Measurements from ENCODE around the gene HELT.
"Not testable (repeated sequence)": the region's sequence is repeated elsewhere in the genome, so short reads cannot be mapped to it uniquely, and the experiment has no call there.

HELT gene

DNA sequence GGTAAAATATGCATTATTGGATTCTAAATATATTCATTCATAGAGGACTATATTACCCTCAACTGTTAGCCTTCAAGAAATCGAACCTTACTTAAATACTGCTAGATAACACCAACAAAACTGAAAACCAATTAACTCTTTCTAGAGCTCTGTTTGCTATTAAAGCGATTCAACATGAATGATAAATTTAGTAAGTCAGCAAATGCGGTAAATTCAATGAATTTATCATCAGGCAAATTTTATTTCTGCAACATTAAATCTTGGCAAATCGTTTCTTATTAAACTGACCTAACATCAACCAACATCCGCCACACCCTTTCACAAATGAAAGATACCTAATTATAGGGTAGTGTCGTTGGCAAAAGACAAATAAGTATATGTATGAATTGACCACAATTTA, 26.4 kb upstream of the HELT start:
- ATAC-seq = no peak
- H3K4me1 Mint-ChIP-seq = no peaks in the 10 kb centered on the region
- no peaks in the 10 kb centered on the region for H3K36me3 Mint-ChIP-seq (ENCODE audit: low read depth)

DNA sequence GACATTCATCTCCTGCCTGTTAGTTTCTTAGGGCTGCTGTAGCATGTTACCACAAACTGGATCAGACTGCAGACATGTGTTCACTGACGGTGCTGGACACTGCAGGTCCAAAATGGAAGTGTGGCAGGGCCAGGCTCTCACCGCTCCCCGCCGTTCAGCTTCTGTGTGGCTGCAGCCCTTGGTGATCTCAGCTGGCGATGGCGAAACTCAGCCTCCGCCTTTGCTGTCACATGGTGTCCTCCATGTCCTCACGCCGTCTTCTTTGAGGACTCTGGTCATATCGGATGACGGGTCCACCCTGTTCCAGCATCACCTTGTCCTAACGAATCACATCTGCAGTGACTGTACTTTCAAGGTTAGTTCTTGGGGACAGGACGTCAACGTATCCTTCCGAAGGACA, 25.9 kb upstream of the HELT start:
- no peak for DNase-seq
- H3K9me3 Mint-ChIP-seq = no peaks in the 10 kb centered on the region
- no peak overlapping the region for H3K27ac Mint-ChIP-seq
- H3K4me1 Mint-ChIP-seq = no peaks in the 10 kb centered on the region
- ATAC-seq = no peak
- no peaks in the 10 kb centered on the region for H3K36me3 Mint-ChIP-seq (ENCODE audit: low read depth)
- peaks cover 5% of the 10 kb centered on the region for H3K27me3 Mint-ChIP-seq
- H3K4me3 Mint-ChIP-seq = no peak overlapping the region

More for the DNA sequence above, 26.4 kb upstream of the HELT start:
- Mint-ChIP-seq H3K4me3 (no peak overlapping the region), H3K9me3 (no peaks in the 10 kb centered on the region), H3K27ac (no peak overlapping the region), H3K27me3 (peaks cover 5% of the 10 kb centered on the region)
- no peak for DNase-seq

DNA sequence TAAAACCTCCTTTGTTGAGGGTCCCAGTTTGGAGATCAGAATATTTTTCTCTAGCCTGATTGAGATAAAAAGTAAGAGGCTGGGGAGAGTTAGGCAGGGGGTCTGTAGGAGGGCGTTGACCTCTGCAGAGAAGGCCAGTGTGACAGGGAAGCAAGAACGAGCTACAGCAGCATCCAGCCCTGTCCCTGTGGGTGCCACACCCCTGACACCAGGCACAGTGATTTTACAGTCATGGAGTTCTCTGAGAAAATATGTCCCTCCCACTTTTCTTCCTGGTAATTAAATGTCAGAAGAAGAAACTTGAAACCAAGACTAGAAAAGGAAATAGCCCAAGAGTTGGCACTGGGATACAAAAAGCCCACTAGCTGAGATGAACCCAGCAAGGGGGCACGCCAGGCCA, 25.0 kb upstream of the HELT start:
- DNase-seq (no peak), ATAC-seq (no peak)
- no peaks in the 10 kb centered on the region for H3K4me1 Mint-ChIP-seq
- H3K36me3 Mint-ChIP-seq (ENCODE audit: low read depth) = no peaks in the 10 kb centered on the region
- no peak overlapping the region for H3K4me3 Mint-ChIP-seq
- H3K27me3 Mint-ChIP-seq = peaks cover 5% of the 10 kb centered on the region
- H3K27ac Mint-ChIP-seq = no peak overlapping the region
- H3K9me3 Mint-ChIP-seq = no peaks in the 10 kb centered on the region

DNA sequence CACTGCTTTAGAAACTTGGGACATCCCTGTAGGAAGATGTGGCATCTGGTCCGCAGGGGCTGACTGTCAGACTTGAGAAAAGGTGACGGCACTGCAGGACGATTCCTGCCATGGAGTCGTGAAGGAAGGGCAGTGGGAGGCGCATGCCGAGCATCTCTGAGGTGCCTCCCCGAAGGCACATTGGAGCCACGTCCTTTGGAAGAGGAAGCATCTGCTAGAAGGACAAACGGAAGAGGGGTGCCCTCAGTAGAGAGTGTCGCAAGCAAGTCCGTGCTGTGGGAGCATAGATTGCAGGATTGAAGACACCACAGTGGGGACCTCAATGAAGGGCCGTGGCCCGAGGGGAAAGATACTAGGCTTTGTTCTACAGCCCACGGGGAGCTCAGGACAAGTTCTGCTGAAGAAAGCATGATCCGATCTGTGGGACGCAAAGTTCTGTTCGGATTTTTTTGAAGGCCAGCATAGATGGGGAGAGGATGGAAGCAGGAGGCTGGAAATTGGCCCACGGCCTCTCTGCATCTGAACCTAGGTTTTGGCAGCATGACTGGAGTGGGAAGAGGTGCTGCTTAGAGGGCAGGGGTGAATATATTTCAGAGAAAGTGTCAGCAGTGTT, 24.2 kb upstream of the HELT start:
- Mint-ChIP-seq H3K4me3 (no peak overlapping the region), H3K27me3 (peaks cover 5% of the 10 kb centered on the region), H3K27ac (no peak overlapping the region)

DNA sequence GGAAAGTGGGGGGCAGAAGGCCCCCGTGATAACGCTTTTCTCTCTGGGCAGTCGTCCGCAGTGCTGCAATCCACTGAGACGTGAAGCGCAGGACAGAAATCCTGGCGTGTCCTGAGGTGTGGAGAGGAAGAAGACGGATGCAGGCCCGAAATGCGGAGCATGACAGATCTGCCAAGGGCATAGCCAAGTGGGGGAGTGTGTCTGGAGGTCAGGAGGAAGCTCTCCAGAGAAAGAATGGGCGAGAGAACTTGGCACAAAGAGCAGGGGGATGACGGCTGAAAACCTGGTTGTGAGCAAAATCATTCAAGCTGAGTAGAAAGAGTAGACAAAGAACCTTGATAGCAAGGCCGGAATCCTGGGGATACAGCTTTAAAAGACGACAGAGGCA, 23.7 kb upstream of the HELT start:
- Mint-ChIP-seq H3K27me3 (peaks cover 5% of the 10 kb centered on the region), H3K4me1 (no peaks in the 10 kb centered on the region), H3K4me3 (no peak overlapping the region), H3K27ac (no peak overlapping the region), H3K36me3 (ENCODE audit: low read depth) (no peaks in the 10 kb centered on the region), H3K9me3 (no peaks in the 10 kb centered on the region)
- no peak for ATAC-seq
- no peak for DNase-seq

More for the DNA sequence above, 24.2 kb upstream of the HELT start:
- DNase-seq (no peak), ATAC-seq (no peak)
- H3K4me1 Mint-ChIP-seq = no peaks in the 10 kb centered on the region
- no peaks in the 10 kb centered on the region for H3K9me3 Mint-ChIP-seq
- no peaks in the 10 kb centered on the region for H3K36me3 Mint-ChIP-seq (ENCODE audit: low read depth)

DNA sequence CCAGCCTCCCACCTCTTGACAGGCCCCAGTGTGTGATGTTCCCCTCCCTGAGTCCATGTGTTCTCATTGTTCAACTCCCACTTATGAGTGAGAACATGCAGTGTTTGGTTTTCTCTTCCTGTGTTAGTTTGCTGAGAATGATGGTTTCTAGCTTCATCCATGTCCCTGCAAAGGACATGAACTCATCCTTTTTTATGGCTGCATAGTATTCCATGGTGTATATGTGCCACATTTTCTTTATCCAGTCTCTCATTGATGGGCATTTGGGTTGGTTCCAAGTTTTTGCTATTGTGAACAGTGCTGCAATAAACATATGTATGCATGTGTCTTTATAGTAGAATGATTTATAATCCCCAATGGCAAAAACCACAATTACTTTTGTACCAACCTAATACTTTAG, 20.6 kb upstream of the HELT start:
- not testable (repeated sequence) for H3K36me3 Mint-ChIP-seq (ENCODE audit: low read depth); H3K4me3 Mint-ChIP-seq; H3K9me3 Mint-ChIP-seq; H3K27ac Mint-ChIP-seq; ATAC-seq; H3K4me1 Mint-ChIP-seq; DNase-seq
- peaks cover 11% of the 10 kb centered on the region for H3K27me3 Mint-ChIP-seq

DNA sequence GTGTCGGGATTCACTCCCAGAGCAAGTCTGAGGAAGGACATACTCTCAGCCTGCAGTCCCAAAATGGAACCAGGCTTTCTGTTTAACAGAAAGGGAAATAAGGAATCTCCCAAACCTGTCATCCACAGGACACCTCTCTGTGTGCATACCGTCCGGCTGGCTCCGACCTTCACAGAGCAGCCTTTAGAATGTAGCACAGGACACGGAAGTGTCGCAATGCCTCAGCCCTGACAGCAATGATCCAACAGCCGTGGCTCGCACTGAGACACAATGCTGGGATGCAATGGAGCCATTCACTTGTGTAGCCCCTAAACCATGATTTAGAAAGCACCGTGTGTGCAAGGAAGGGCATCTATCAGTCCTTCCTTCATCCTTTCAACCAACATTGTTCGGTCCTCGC, 15.5 kb upstream of the HELT start:
- Mint-ChIP-seq H3K27me3 (peaks cover 32% of the 10 kb centered on the region), H3K27ac (no peak overlapping the region), H3K4me1 (peaks cover 4% of the 10 kb centered on the region), H3K9me3 (no peaks in the 10 kb centered on the region), H3K36me3 (ENCODE audit: low read depth) (no peaks in the 10 kb centered on the region), H3K4me3 (no peak overlapping the region)
- DNase-seq (no peak), ATAC-seq (no peak)

DNA sequence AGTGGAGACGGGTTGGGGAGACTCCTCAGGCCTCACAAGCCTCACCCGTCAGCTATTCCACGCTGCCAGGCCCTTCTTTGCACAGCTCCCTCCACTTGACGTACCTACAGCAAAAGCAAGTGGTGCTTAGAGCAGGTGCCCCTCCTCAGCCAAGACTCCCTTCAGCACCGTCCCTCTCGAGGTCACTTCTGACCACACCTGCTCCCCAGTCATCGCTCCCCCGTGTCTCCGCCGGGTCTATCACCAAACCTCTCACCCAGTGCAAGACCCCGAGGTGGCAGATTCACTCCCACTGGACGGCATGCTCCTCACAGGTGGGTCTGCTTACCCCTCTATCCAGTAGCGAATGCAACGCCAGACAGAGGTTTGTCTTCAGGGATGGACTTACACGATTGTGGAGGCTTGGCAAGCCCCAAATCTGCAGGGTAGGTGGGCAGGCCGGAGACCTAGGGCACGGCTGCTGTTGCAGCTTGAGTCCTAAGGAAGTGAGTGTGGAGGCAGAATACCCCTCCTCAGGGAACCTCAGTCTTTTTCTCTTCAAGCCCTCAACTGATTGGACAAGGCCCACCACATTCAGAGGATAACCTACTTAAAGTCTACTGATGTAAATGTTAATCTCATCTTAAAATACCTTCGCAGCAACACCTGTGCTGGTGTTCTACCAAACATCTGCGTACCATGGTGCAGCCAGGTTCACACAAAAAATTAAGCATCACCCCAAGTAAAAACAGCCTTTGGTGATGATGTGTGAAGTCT, 14.5 kb upstream of the HELT start:
- peaks cover 4% of the 10 kb centered on the region for H3K4me1 Mint-ChIP-seq
- H3K27me3 Mint-ChIP-seq = peaks cover 40% of the 10 kb centered on the region
- H3K27ac Mint-ChIP-seq = no peak overlapping the region

DNA sequence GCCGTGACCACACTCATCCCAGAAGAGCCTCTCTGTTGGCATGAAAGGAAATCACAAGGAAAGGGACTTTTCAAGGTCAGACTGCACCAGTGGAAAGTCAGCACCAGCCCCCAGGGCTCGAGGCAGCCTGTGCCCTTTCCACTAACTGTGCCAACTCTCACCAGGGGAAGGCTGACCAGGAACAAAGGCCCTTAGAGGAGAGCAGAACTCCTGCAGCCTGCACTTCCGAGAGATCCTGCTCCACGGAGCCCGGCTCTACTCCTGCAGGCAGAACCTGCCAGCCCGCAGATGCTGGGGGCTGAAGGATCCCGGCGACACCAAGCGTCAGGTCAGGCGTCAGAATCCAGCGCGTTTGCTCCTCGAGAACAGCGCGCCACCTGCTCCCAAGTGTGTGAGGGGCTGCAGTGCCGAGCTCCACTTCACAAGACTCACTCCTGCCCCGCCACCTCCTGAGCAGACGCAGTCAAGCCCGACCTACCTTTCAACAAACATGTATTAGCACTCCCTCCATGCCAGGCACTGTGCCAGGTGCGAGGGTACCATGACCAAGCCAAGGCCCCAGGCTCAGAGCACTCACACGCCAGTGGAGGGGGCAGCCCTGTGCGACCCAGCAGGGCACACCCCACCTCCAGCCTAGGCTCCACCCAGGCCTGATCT, 13.6 kb upstream of the HELT start:
- ATAC-seq = peak; percentile 58

More for the DNA sequence above, 14.5 kb upstream of the HELT start:
- Mint-ChIP-seq H3K9me3 (no peaks in the 10 kb centered on the region), H3K36me3 (ENCODE audit: low read depth) (no peaks in the 10 kb centered on the region), H3K4me3 (no peak overlapping the region)
- DNase-seq (no peak), ATAC-seq (no peak)

DNA sequence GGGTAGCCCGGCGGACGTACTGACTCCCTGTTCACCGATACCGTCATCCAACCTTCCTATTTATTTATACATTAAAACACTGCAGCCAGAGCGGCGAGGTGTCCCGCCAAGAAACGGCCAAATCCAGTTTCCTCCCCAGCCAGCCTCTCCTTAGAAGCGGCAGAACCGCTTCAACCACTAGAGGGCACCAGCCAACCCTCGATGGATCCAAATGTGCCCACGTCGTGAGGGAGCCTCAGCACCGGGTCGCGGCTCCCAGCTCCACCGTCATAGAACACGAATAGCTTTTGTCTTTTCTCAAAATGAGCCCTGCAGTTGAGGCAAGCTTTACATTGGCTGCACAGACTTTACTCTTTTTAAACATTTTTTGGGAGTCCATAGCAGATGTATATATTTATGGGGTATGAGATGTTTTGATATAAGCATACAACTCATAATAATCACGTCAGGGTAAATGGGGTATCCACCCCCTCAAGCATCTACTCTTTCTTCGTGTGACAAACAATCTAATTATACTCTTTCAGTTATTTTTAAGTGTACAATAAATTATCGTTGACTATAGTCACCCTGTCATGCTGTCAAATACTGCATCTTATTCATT, 13.0 kb upstream of the HELT start:
- Mint-ChIP-seq H3K36me3 (ENCODE audit: low read depth) (no peaks in the 10 kb centered on the region), H3K9me3 (no peaks in the 10 kb centered on the region), H3K27me3 (peaks cover 49% of the 10 kb centered on the region), H3K27ac (no peak overlapping the region), H3K4me1 (peaks cover 4% of the 10 kb centered on the region), H3K4me3 (no peak overlapping the region)
- DNase-seq (peak; percentile 84), ATAC-seq (peak; percentile 88)

More for the DNA sequence above, 13.6 kb upstream of the HELT start:
- Mint-ChIP-seq H3K27me3 (peaks cover 45% of the 10 kb centered on the region), H3K27ac (no peak overlapping the region), H3K9me3 (no peaks in the 10 kb centered on the region), H3K4me1 (peaks cover 4% of the 10 kb centered on the region), H3K4me3 (no peak overlapping the region), H3K36me3 (ENCODE audit: low read depth) (no peaks in the 10 kb centered on the region)
- no peak for DNase-seq

DNA sequence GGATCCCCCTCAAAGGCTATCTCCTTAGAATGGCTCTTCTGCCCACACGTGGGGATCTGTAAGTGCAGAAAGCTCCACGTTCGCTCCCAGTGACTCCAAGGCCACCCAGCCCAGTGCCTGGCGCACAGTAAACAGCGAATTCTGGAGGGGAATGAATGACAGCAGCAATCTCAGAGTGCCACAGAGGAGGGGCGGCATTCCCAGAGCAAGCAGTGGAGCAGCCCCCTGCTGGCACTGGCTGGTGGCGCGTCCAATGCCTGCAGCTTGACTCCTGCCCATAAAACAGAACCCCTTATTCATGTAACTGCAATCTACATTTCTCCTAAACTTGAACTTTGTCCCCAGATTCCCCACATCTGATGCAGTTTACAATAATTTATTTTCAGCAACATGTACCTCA, 6.9 kb upstream of the HELT start:
- Mint-ChIP-seq H3K36me3 (ENCODE audit: low read depth) (no peaks in the 10 kb centered on the region), H3K9me3 (no peaks in the 10 kb centered on the region), H3K4me1 (peaks cover 3% of the 10 kb centered on the region), H3K4me3 (no peak overlapping the region), H3K27me3 (peaks cover 73% of the 10 kb centered on the region), H3K27ac (no peak overlapping the region)
- DNase-seq (no peak), ATAC-seq (no peak)

DNA sequence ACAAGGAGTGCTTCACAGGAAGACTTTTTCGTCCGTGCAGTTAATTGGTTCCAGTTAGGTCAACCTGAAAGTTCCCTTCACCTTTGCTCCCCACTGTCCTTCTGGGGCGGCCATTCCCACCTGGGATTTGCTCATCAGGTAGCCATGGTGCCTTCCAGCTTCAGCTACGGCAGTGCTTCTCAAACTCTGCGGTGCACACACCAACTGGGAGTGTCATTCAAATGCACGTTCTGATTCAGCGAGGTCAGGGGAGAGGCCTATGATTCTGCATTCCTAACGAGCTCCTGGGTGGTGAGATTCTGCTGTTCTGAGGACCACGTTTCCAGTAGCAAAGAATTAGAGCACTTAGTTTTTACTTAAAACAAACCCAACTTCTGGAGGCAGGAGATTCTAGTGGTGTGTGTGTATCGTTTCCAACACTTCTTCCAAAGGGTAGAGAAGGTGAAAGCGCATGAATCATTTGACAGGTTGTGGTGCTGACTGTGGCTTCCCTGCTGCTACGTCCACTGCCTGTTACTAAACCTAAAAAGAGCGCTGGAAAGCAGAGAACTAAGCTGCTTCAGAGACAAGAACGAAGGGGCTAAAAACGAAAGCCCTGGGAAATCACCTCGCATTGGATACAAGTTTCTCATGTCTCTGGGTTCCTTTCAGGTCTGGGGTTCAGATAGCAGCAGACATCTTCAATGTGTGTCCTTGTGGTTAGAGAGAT, 4.7 kb upstream of the HELT start:
- DNase-seq (no peak), ATAC-seq (peak; percentile 32)
- Mint-ChIP-seq H3K4me1 (peaks cover 8% of the 10 kb centered on the region), H3K27me3 (peaks cover 78% of the 10 kb centered on the region), H3K4me3 (no peak overlapping the region), H3K27ac (no peak overlapping the region), H3K9me3 (no peaks in the 10 kb centered on the region), H3K36me3 (ENCODE audit: low read depth) (no peaks in the 10 kb centered on the region)

DNA sequence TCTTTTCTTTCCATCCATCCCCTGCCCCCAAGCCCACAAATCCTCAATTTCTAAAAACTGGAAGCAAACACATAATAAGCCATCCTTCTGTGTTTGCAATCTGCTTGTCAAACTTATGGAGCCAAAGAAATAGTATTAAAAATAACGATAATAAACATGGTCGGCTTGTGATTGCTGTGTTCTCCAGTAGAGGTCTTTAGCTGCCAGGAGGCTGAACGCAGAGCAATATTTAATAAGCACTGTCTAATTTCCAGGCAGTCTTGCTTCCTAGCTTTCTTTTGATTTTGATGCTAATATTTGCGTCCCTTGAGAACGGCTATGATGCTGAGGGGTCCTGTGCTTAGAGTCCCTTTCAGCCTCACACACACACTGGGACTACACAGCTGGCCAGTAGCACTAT, 3.2 kb upstream of the HELT start:
- ATAC-seq = no peak
- H3K4me1 Mint-ChIP-seq = peaks cover 8% of the 10 kb centered on the region

DNA sequence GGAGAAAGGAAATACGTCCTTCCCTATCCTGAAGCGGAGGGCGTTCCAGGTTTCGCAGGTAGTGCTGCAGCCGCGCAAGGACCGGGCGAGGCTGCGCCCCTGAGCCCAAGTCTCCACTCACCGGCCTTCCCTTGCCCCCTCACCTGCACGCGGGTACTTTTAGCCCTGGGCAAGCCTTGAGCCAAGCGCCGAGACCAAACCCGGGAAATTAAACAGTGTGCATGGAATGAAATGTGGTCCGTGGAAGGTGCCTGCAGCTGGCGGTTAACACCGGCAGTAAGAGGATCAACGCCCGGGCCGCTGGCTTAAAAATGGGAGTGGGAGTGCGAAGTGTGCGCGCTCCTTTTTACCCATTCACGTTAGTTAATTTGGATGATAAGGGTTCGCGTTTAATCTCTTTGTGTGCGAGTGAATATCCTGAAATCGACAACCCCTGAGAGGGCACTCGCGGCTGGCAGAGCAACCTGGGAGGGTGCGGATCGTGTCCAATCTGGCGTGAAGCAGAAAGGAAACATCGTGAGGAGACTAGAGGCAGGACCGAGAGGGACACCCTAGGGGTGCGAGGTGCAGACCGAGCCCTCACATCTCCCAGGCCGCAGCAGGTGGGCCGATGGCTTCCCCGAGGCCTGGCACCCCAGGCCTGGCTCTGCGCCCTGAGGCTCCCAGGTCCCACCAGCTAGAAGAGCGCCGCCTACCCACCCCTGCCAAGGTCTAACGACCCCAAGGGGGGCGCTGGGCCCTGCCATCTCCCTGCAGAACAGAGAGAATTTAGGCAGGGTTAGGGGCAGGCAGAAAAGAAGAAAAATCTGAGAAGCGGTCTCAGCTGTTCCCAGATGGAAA, 2.0 kb upstream of the HELT start:
- Mint-ChIP-seq H3K36me3 (ENCODE audit: low read depth) (no peaks in the 10 kb centered on the region), H3K27me3 (peaks cover 84% of the 10 kb centered on the region), H3K4me1 (peaks cover 8% of the 10 kb centered on the region), H3K9me3 (no peaks in the 10 kb centered on the region), H3K27ac (no peak overlapping the region), H3K4me3 (no peak overlapping the region)
- ATAC-seq = no peak
- no peak for DNase-seq

More for the DNA sequence above, 3.2 kb upstream of the HELT start:
- Mint-ChIP-seq H3K4me3 (no peak overlapping the region), H3K36me3 (ENCODE audit: low read depth) (no peaks in the 10 kb centered on the region), H3K27me3 (peaks cover 81% of the 10 kb centered on the region), H3K9me3 (no peaks in the 10 kb centered on the region), H3K27ac (no peak overlapping the region)
- DNase-seq = no peak

All from activated naive CD8-positive, alpha-beta T cell treated with anti-CD3 and anti-CD28 coated beads, Interleukin-2, amount 50 U/mL, for 24 hours (primary cell).